Endothelial cell (in vitro differentiated cells): ENCODE results near the gene OLA1. TPM values are rescaled to one million over a fixed set of nuclear protein-coding genes. Genes with fewer than 3 reads are reported as not detected.

Experiments used
- DNase-seq: peaks from one replicate; pipeline ENCODE4 v3.0.0; 2021; ENCODE audit warnings: low spot score
- H3K27ac Mint-ChIP-seq: one replicate; pipeline ENCODE4 v1.8.0; 2021; ENCODE audit warnings: mixed read lengths, inconsistent platforms; ENCODE audit not compliant: unreplicated experiment
- H3K27me3 Mint-ChIP-seq: one replicate; pipeline ENCODE4 v1.8.0; 2021; ENCODE audit warnings: mild to moderate bottlenecking, moderate library complexity, mixed read lengths, inconsistent platforms; ENCODE audit not compliant: unreplicated experiment
- H3K36me3 Mint-ChIP-seq: one replicate; pipeline ENCODE4 v1.8.0; 2021; ENCODE audit warnings: mild to moderate bottlenecking, low read depth, mixed read lengths, inconsistent platforms; ENCODE audit not compliant: unreplicated experiment
- H3K4me1 Mint-ChIP-seq: one replicate; pipeline ENCODE4 v1.8.0; 2021; ENCODE audit warnings: mild to moderate bottlenecking, mixed read lengths, inconsistent platforms; ENCODE audit not compliant: unreplicated experiment
- H3K4me3 Mint-ChIP-seq: one replicate; pipeline ENCODE4 v1.8.0; 2021; ENCODE audit warnings: mild to moderate bottlenecking, mixed read lengths, inconsistent platforms; ENCODE audit not compliant: unreplicated experiment
- H3K9me3 Mint-ChIP-seq: one replicate; pipeline ENCODE4 v1.8.0; 2021; ENCODE audit warnings: mixed read lengths, inconsistent platforms; ENCODE audit not compliant: unreplicated experiment
- CTCF ChIP-seq: fragments of 200-600 bp; sonication (generic); IDR thresholded peaks from one replicate; pipeline ENCODE4 v1.5.0; 2021; ENCODE audit warnings: antibody characterized with exemption; ENCODE audit not compliant: unreplicated experiment
- total RNA-seq: library from RNA; stranded (reverse); fragmentation: NEBNext Ultra II Directional; extraction: Animal tissue kit (Norgen Biotek cat#: 25700); gene quantifications from one replicate; pipeline ENCODE4 v1.2.1, GENCODE V29; 2021; ENCODE audit not compliant: unreplicated experiment

OLA1 gene
- total RNA-seq, 1 donor from 2014 or later = 105 TPM

GRCh38 chr2:174063492-174064092 lies 184.7 kb downstream of the OLA1 start:
- Mint-ChIP-seq H3K9me3 (no peaks in the 10 kb centered on the region), H3K27ac (no peak overlapping the region), H3K27me3 (peaks cover 2% of the 10 kb centered on the region), H3K36me3 (peaks cover 13% of the 10 kb centered on the region), H3K4me1 (peaks cover 6% of the 10 kb centered on the region), H3K4me3 (no peak overlapping the region)
- TF ChIP-seq CTCF = no peak
- DNase-seq = no peak

- no peak overlapping the region for H3K27ac Mint-ChIP-seq
- no peak for TF ChIP-seq CTCF
Observed at GRCh38 chr2:174062934-174063333, 185.4 kb downstream of the OLA1 start.

GRCh38 chr2:174059884-174060244 lies 188.5 kb downstream of the OLA1 start:
- H3K36me3 Mint-ChIP-seq = peaks cover 13% of the 10 kb centered on the region
- TF ChIP-seq CTCF = no peak
- peaks cover 6% of the 10 kb centered on the region for H3K4me1 Mint-ChIP-seq
- H3K27me3 Mint-ChIP-seq = peaks cover 2% of the 10 kb centered on the region
- DNase-seq = no peak
- H3K4me3 Mint-ChIP-seq = no peak overlapping the region
- no peak overlapping the region for H3K27ac Mint-ChIP-seq
- H3K9me3 Mint-ChIP-seq = no peaks in the 10 kb centered on the region

More at GRCh38 chr2:174062934-174063333, 185.4 kb downstream of the OLA1 start:
- Mint-ChIP-seq H3K4me3 (no peak overlapping the region), H3K27me3 (peaks cover 2% of the 10 kb centered on the region), H3K4me1 (peaks cover 6% of the 10 kb centered on the region), H3K36me3 (peaks cover 13% of the 10 kb centered on the region), H3K9me3 (no peaks in the 10 kb centered on the region)
- no peak for DNase-seq

GRCh38 chr2:174059178-174059883 lies 189.0 kb downstream of the OLA1 start:
- TF ChIP-seq CTCF = no peak
- Mint-ChIP-seq H3K4me1 (peaks cover 6% of the 10 kb centered on the region), H3K27me3 (peaks cover 2% of the 10 kb centered on the region), H3K9me3 (no peaks in the 10 kb centered on the region), H3K4me3 (no peak overlapping the region), H3K27ac (no peak overlapping the region), H3K36me3 (peaks cover 13% of the 10 kb centered on the region)
- DNase-seq = no peak

GRCh38 chr2:174058456-174058855 lies 189.9 kb downstream of the OLA1 start:
- Mint-ChIP-seq H3K27ac (no peak overlapping the region), H3K27me3 (peaks cover 2% of the 10 kb centered on the region), H3K4me1 (peaks cover 13% of the 10 kb centered on the region), H3K9me3 (no peaks in the 10 kb centered on the region), H3K4me3 (no peak overlapping the region), H3K36me3 (peaks cover 10% of the 10 kb centered on the region)
- no peak for TF ChIP-seq CTCF
- DNase-seq = no peak
